Stimulated activated CD4-positive, alpha-beta T cell treated with anti-CD3 and anti-CD28 coated beads, Interleukin-15, amount 100 ng/mL, for 24 hours (primary cell): ENCODE results near the gene SLC32A1.

Experiments
- DNase-seq: peaks from one replicate; pipeline ENCODE4 v3.0.0-alpha.2; 2020

Gene SLC32A1

GRCh38 chr20:38723848-38724625, at the start of gene SLC32A1:
Gene SLC32A1, plus strand, starts transcription at chr20:38724486. Its CDS starts 239 bp downstream, at chr20:38724725.
- DNase-seq = peak; percentile 21

DNA sequence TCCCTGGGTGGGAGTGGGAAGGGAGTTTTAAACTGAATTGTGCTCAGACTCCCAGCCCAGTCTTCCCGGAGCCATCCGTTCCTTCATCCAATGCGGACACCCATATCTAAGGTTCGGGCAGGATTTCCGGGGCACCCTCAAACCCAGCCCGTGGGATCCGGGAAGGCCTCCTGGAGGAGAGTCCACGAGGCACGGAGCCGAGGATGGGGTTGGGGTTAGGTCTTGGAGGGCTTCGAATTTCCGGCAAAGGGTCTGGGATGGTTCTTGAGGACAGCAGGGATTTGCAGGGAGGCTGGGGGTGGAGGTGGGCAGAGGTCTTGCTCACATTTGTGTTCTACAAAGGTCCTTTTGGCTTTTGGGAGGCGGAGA, 49.5 kb upstream of the SLC32A1 start:
- no peak for DNase-seq

DNA sequence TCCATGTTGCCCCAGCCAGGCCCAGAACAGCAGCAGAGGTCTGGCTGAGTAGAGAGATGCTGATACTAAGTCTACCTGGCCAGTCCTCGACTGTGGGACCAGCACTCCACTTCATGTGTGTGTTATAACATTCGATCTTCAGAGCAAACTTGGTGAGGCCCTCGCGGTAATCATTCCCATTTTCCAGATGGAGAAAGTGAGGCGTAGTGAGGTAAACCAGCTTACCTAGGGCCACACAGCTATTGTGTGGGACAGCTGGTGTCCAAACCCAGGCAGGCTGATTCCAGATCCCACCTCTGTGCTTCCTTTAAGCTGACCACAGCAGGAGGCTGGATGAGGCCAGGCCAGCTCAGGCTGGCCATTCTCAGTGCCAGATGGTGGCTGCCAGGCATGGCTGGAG, 47.7 kb upstream of the SLC32A1 start:
- DNase-seq = no peak

DNA sequence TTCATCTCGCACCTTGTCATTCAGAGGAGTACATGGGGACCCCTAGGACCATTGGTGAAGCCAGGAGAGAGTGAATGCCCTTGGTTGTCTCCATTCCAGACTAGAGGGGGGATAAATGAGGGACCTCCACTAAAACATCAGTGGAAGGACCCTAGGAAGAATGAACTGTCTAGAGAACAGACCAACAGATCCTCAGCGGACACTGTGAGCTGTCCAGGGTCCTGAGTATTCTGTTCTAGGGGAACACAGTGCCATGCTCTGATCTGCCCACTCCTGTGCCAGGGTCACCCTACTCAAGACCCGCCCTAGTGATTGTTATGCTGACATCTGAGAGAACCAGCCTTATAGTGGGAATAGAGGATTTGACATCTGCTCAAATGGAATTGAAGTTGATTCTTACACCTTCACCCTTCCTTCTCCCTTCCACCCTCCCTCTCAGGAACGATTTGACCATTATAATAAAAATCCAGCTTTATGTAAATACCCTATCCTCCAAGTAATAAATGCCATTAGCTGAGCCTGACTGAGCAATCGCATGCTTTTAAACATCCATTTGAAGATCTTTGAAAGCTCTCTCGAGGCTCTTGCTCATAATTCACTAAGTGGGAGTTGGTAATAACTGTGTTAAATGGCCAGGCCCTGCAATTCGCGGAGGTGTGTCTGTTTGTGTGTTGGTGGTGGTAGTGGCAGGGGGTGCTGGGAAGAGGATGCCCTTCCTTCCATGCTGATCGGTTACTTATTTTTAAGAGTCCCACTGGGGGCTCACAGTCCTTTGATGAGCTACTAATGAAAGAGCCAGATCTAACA, 43.6 kb upstream of the SLC32A1 start:
- peak; percentile 27 for DNase-seq

- DNase-seq = no peak
Measured at GRCh38 chr20:38685271-38685670, 39.0 kb upstream of the SLC32A1 start.

- DNase-seq = peak; percentile 47
Measured at GRCh38 chr20:38685853-38686473, 38.3 kb upstream of the SLC32A1 start.

DNA sequence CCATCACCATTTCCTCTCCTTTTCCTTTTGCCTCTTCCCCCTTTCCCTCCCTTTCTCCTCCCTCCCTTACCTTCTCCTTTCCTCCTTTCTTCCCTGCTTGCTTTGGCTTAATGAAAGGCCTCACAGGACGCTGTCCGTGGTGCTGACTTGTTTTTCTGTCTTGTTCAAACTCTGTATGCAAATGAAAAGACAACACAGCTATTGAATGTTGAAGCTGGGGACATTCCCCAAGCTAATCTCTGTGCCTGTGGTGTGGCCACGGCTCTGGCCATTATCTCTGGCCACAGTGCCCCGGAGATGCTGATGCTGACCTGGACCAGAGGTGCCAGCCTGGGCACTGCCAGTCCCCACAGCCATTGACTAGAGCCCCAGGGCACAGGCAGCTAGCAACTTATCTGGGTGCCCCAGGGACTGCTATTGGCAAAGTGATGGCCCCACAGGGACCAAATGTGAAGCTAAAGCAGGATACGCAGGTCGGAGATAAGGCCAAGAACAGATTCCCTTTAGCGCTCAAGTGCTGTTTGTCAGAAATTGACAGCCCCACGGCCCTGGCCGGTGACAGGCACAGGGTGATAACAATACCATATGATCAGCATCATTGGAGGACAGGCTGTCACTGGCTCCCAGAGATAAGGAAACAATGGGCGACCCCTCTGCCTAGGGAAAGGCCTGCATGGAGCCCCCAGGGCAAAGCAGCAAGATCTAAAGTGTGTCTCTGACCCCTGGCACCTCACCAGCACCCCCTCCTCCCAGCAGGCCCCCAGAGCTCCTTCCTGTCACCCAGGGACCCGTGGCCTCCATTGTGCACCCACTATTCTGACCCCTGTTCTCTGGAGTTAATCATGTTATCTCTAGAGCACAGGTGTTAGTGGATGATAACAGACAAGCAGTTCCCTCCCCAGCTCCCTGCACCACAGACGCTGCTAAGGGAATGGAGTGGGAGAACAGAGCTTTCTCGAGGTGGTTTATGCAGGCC, 31.6 kb upstream of the SLC32A1 start:
- peak; percentile 63 for DNase-seq

- DNase-seq = no peak
Measured at GRCh38 chr20:38697306-38697705, 27.0 kb upstream of the SLC32A1 start.

DNA sequence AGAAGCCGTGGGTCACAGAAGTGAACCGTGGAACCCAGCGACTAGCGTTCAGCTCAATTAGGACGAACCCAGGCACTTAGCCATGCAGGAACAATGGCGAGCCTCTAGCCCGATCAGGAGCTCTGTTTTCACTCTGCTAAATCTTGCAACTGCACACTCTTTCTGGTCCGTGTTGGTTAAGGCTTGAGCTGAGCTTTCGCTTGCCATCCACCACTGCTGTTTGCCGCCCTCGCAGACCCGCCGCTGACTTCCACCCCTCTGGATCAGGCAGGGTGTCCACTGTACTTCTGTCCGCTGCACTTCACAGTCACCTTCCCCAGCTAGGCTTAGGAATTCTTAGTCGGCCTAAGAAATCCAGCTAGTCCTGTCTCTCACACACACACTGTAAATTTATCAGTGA, 25.7 kb upstream of the SLC32A1 start:
- DNase-seq = no peak

DNA sequence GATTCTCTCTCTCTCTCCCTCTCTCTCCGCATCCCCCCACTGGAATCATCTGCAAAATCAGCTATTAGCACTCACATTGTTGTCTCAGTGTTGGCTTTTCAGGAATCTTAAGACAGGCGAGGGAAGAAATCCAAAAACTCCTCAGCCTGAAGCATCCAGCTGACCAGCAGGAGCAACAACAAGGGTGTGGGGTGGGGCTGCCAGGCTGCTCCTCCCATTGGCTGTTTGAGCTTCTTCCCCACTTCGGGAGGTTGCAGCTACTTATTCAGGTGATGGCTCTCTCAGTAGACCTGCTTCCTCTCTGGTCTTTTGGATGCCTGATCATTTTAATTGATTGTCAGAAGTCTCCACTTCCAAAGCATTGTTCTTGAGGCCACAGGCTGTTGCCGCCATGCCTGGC, 24.1 kb upstream of the SLC32A1 start:
- no peak for DNase-seq

DNA sequence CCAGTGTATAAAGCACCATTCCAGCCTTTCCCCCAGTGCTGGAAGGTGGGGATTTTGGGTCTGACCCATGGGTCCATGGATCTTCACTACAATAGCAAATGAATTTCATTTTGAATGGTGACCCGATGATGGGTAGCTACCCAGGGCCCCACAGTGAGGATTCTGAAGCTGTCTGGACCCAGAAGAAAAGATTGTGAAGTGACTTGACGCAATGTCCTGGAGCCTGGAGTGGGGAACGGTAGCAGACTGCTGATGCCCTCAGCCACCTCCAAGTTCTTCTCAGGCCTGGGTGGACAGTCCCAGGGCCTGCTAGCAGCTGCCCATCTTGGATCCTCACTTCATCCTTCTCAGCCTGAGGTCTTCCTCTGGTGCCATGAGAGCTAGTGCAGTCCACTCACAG, 23.4 kb upstream of the SLC32A1 start:
- no peak for DNase-seq

GRCh38 chr20:38703526-38703925, 20.8 kb upstream of the SLC32A1 start:
- no peak for DNase-seq

DNA sequence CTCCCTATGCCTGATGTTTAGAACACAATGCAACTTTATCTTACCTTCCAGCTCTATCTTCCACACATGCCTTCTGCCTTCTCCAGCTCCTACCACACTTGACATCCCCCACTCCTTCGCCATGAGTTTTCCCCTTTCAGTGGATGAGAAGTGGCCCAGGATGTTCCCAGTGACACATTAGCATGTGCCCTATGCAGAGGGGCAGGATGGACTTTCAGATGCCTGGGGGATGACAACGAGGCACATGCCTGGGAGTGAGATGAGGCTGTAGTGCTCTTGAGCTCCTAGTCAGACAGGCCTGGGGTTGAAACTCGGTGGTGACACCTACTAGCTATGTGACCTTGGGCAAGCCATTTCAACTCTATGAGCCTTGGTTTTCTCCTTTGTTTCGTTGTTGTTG, 20.1 kb upstream of the SLC32A1 start:
- DNase-seq = no peak

GRCh38 chr20:38706509-38706908, 17.8 kb upstream of the SLC32A1 start:
- no peak for DNase-seq

DNA sequence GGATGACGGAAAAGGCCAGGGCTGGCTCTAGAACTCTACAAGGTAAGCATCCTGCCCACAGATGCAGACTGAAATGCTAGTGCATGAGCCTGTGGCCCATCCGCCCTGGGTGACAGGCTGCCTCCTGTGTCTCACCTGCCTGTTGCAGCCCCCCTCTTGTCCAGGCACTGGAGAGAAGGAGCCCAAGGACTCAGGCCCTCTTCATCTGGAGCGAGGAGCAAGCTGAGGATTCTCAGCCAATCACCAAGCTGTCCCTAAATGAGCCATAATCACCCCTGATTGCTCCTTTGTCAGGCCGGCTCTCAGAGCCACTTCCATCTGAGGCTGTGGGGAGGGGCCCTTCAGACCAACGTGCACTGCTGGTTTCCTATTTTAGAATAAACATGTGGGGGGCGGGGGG, 10.0 kb upstream of the SLC32A1 start:
- no peak for DNase-seq

DNA sequence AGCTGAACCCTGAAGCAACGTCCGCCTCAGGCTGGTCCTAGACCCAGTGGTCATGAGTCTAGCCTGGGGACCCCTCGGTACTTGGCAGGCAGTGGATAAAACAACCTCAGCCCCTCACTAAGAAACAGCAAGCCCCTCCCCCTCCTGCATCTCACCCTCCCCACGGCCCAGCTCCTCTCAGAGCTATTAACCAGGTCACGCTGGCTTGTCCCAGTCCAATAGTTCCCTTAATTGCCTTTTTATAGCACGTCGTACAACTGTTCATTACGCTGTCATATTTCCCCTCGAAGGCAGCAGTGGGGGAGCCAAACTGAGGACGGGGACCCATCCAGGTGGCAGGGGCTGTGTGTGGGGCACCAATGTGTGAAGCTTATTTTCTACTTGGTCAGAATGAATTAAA, 8.6 kb upstream of the SLC32A1 start:
- no peak for DNase-seq

GRCh38 chr20:38722683-38723016, 1.6 kb upstream of the SLC32A1 start:
- no peak for DNase-seq

GRCh38 chr20:38723017-38723847, 1.1 kb upstream of the SLC32A1 start:
- DNase-seq = peak; percentile 29

GRCh38 chr20:38724626-38725147, 401 bp downstream of the SLC32A1 start:
- DNase-seq = peak; percentile 6

DNA sequence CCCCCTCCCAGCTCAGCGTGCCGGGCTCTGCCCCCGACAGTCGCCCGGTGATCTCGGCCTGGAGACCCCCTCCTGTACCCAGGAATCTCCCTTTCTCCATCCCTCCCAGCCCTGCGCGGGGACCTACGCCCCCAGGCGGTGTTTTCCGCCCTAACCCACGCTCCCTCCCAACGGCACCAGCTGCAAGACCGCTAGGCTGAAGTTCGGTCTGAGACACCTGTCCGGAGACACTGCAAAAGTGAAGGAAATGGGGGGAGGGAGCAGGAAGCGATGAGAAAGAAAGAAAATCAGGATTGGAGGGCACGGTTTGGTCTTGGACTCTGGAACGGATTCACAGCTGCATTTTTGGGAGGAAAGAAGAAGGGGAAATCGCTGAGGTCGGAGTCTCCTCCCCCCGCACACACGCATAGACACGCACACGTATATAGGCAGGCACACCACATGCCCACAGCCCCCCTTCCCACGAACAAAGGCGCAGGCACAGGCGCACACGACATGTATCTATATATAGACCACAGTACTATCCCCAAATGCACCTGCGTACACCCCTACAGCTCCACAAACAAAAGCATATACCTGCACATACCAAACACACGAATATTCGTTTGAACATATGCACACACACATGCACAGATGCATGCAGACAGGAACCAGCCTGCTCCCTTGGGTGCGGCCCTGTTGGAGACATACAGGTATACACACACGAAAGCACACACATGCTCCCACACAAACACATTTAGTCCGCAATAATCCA, 1.0 kb downstream of the SLC32A1 start:
- peak; percentile 11 for DNase-seq
